BE2C (cell line): ENCODE data around the gene FRMD5.

ENCODE experiments used
- DNase-seq: peaks from one replicate; pipeline ENCODE4 v3.0.0-alpha.2; 2020
- H3K27me3 ChIP-seq: fragments of 250-450 bp; sonication (Bioruptor Pico); 2 replicates; pipeline ENCODE4 v1.5.1; 2020; ENCODE audit warnings: mild to moderate bottlenecking
- H3K36me3 ChIP-seq: fragments of 250-450 bp; sonication (Bioruptor Pico); 2 replicates; pipeline ENCODE4 v1.5.1; 2020; ENCODE audit warnings: mild to moderate bottlenecking
- H3K4me1 ChIP-seq: fragments of 250-450 bp; sonication (Bioruptor Pico); 2 replicates; pipeline ENCODE4 v1.5.1; 2020
- H3K4me3 ChIP-seq: 2 replicates; pipeline ENCODE4 v1.5.1; 2011; ENCODE audit warnings: low read depth, low read length
- H3K9me3 ChIP-seq: fragments of 250-450 bp; sonication (Bioruptor Pico); 2 replicates; pipeline ENCODE4 v1.5.1; 2020
- CTCF ChIP-seq: IDR thresholded peaks from 2 replicates; pipeline ENCODE4 v1.5.1; 2012; ENCODE audit warnings: mild to moderate bottlenecking, low read depth, low read length

The FRMD5 gene

GRCh38 chr15:43898891-43899290, 296.2 kb downstream of the FRMD5 start:
- Histone ChIP-seq H3K4me3 (no peak overlapping the region), H3K9me3 (no peaks in the 10 kb centered on the region), H3K27me3 (no peaks in the 10 kb centered on the region), H3K36me3 (no peaks in the 10 kb centered on the region; the same call in 1 of the 2 replicates), H3K4me1 (peaks cover 11% of the 10 kb centered on the region)
- no peak for TF ChIP-seq CTCF
- DNase-seq = no peak

GRCh38 chr15:43896543-43896942, 298.5 kb downstream of the FRMD5 start:
- TF ChIP-seq CTCF = no peak
- no peak for DNase-seq
- Histone ChIP-seq H3K4me1 (peaks cover 7% of the 10 kb centered on the region), H3K36me3 (no peaks in the 10 kb centered on the region; the same call in none of the 2 replicates), H3K4me3 (no peak overlapping the region), H3K9me3 (no peaks in the 10 kb centered on the region), H3K27me3 (no peaks in the 10 kb centered on the region)

- Histone ChIP-seq H3K4me3 (no peak overlapping the region), H3K9me3 (no peaks in the 10 kb centered on the region), H3K4me1 (no peaks in the 10 kb centered on the region), H3K36me3 (no peaks in the 10 kb centered on the region; the same call in none of the 2 replicates), H3K27me3 (no peaks in the 10 kb centered on the region)
- TF ChIP-seq CTCF = no peak
- DNase-seq = no peak
These were observed 299.5 kb downstream of the FRMD5 start for GRCh38 chr15:43895586-43895985.

GRCh38 chr15:43893956-43894355, 301.1 kb downstream of the FRMD5 start:
- H3K27me3 ChIP-seq = no peaks in the 10 kb centered on the region
- no peak for DNase-seq
- no peak overlapping the region for H3K4me3 ChIP-seq
- TF ChIP-seq CTCF = no peak
- H3K4me1 ChIP-seq = no peaks in the 10 kb centered on the region
- no peaks in the 10 kb centered on the region for H3K9me3 ChIP-seq
- no peaks in the 10 kb centered on the region; the same call in none of the 2 replicates for H3K36me3 ChIP-seq

- H3K36me3 ChIP-seq = no peaks in the 10 kb centered on the region; the same call in 1 of the 2 replicates
- no peaks in the 10 kb centered on the region for H3K9me3 ChIP-seq
- no peak for DNase-seq
These were observed 306.0 kb downstream of the FRMD5 start for GRCh38 chr15:43889042-43889441.

GRCh38 chr15:43887901-43888300, 307.2 kb downstream of the FRMD5 start:
- TF ChIP-seq CTCF = no peak
- H3K36me3 ChIP-seq = peaks cover 6% of the 10 kb centered on the region
- no peak overlapping the region for H3K4me3 ChIP-seq

More at GRCh38 chr15:43889042-43889441, 306.0 kb downstream of the FRMD5 start:
- Histone ChIP-seq H3K27me3 (no peaks in the 10 kb centered on the region), H3K4me1 (no peaks in the 10 kb centered on the region), H3K4me3 (no peak overlapping the region)
- TF ChIP-seq CTCF = no peak

More at GRCh38 chr15:43887901-43888300, 307.2 kb downstream of the FRMD5 start:
- Histone ChIP-seq H3K4me1 (no peaks in the 10 kb centered on the region), H3K9me3 (no peaks in the 10 kb centered on the region), H3K27me3 (no peaks in the 10 kb centered on the region)
- no peak for DNase-seq
